Common myeloid progenitor, CD34-positive (primary cell): Measurements from ENCODE around the gene MPHOSPH6.

ENCODE experiments used
- CTCF ChIA-PET: fragments of 350-600 bp; sonication (Branson Sonifier 250); formaldehyde crosslinking; loops from one replicate; lab custom pipeline; 2021; ENCODE audit warnings: antibody characterized with exemption; lab: Charles Lee
- POLR2A ChIA-PET: fragments of 350-600 bp; sonication (Branson Sonifier 250); formaldehyde crosslinking; loops from one replicate; lab custom pipeline; 2021; ENCODE audit warnings: antibody characterized with exemption; lab: Charles Lee
- DNase-seq, 3 donors: peaks; one replicate each; pipeline versions ENCODE4 v3.0.0 to v3.0.0-alpha.2; 2013
- H3K27ac ChIP-seq, 2 experiments: 1 replicate in 1 of 2; 2 replicates in 1 of 2; pipeline ENCODE4 v1.7.0; 2013; ENCODE audit warnings: inconsistent platforms in 2 of 2, low read length in 2 of 2, mild to moderate bottlenecking in 2 of 2, low read depth in 1 of 2, moderate library complexity in 1 of 2; ENCODE audit not compliant: severe bottlenecking in 2 of 2, insufficient read depth in 1 of 2, poor library complexity in 1 of 2
- H3K27me3 ChIP-seq, 5 experiments: replicated peaks in 2 of 5; 1 replicate in 3 of 5; 2 replicates in 2 of 5; pipeline versions ENCODE4 v1.6.1 to v1.7.0; 2013; ENCODE audit warnings: low read length in 4 of 5, mild to moderate bottlenecking in 2 of 5, moderate library complexity in 2 of 5, inconsistent platforms in 1 of 5; ENCODE audit not compliant: insufficient read depth in 5 of 5, control insufficient read depth in 4 of 5
- H3K36me3 ChIP-seq, 4 experiments: 1 replicate in 2 of 4; 2 replicates in 2 of 4; pipeline versions ENCODE4 v1.6.1 to v1.7.0; 2013; ENCODE audit warnings: low read length in 3 of 4, control low read depth in 1 of 4, mild to moderate bottlenecking in 1 of 4; ENCODE audit not compliant: control insufficient read depth in 4 of 4, insufficient read depth in 4 of 4
- H3K4me1 ChIP-seq, 4 experiments: 1 replicate in 3 of 4; 2 replicates in 1 of 4; pipeline versions ENCODE4 v1.6.1 to v1.7.1; 2013; ENCODE audit warnings: low read length in 3 of 4, mild to moderate bottlenecking in 3 of 4, control low read depth in 1 of 4, inconsistent platforms in 1 of 4, moderate library complexity in 1 of 4; ENCODE audit not compliant: control insufficient read depth in 4 of 4, insufficient read depth in 4 of 4; ENCODE audit errors: control extremely low read depth in 1 of 4
- H3K4me3 ChIP-seq, 7 experiments: 1 replicate in 4 of 7; 2 replicates in 3 of 7; pipeline versions ENCODE4 v1.5.1 to v1.7.0; 2013; ENCODE audit warnings: mild to moderate bottlenecking in 7 of 7, low read length in 6 of 7, moderate library complexity in 6 of 7, inconsistent platforms in 2 of 7, low read depth in 2 of 7, control low read depth in 1 of 7; ENCODE audit not compliant: insufficient read depth in 4 of 7, control insufficient read depth in 1 of 7; ENCODE audit errors: extremely low read depth in 1 of 7
- H3K9me3 ChIP-seq, 5 experiments: 1 replicate in 4 of 5; 2 replicates in 1 of 5; pipeline versions ENCODE4 v1.6.1 to v1.7.1; 2013; ENCODE audit warnings: low read length in 4 of 5, mild to moderate bottlenecking in 2 of 5, inconsistent platforms in 1 of 5, low read depth in 1 of 5, moderate library complexity in 1 of 5; ENCODE audit not compliant: control insufficient read depth in 4 of 5, insufficient read depth in 2 of 5; ENCODE audit errors: control extremely low read depth in 1 of 5
- WGBS: methylation state at CpG from one replicate; pipeline ENCODE4 v1.1.5; 2013; ENCODE audit not compliant: insufficient coverage; 5-methylcytosine and 5-hydroxymethylcytosine counted together

The MPHOSPH6 gene

DNA sequence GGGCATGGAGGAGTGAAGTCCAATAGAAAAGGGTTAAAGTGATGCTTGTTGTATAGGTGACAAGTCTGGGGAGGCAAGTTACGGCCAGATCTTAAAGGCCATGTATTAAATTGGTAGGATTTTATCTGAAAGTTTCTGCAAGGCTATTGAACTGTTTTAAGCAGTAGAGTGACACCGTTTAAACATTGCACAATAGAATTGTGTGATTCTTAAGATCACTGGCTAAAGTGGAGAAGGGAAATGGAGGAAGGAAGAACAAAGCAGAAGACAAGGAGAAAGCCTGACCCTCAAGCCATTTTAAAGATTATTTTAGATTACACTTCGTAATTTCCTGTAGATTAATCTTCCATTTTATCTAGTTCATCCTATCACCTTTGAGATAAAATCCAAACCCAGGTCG, 5.6 kb upstream of the MPHOSPH6 start:
- no peak for DNase-seq
- 80% methylated on average over 4 of the region's 4 CpGs for WGBS
- ChIA-PET CTCF (no interaction called here), POLR2A (no interaction called here)
- Histone ChIP-seq H3K36me3 (no peaks in the 10 kb centered on the region), H3K27ac (no peak overlapping the region), H3K9me3 (no peaks in the 10 kb centered on the region), H3K27me3 (peaks cover 9 to 34% (median 24%) of the 10 kb centered on the region in 5 experiments), H3K4me3 (no peak overlapping the region), H3K4me1 (peaks cover 0 to 1% (median under 1%) of the 10 kb centered on the region in 4 experiments)

DNA sequence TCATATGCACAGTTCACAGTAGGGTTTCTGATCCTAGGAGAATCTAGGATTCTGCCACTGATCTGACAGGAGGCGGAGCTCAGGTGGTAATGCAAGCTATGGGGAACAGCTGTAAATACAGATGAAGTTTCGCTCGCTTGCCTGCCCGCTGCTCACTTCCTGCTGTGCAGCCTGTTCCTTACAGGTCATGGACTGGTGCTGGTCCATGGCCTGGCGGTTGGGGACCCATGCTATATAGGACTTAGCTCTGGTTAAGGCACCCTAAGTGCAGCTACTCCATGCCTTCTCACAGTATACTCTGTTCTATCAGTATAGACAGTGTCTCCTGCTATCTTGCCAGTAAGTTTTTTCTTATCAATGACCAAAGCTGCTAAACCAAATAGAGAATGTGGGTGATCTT, 2.4 kb downstream of the MPHOSPH6 start:
- Histone ChIP-seq H3K27ac (no peak overlapping the region), H3K4me1 (peaks cover 7 to 15% (median 11%) of the 10 kb centered on the region in 4 experiments), H3K36me3 (peaks cover 17 to 44% (median 36%) of the 10 kb centered on the region in 4 experiments), H3K9me3 (peaks cover 0 to 9% (median 0%) of the 10 kb centered on the region in 5 experiments), H3K27me3 (peaks cover 4 to 21% (median 10%) of the 10 kb centered on the region in 5 experiments), H3K4me3 (no peak overlapping the region)
- ChIA-PET CTCF (no interaction called here), POLR2A (no interaction called here)
- no peak for DNase-seq
- 95% methylated on average over 5 of the region's 5 CpGs for WGBS

DNA sequence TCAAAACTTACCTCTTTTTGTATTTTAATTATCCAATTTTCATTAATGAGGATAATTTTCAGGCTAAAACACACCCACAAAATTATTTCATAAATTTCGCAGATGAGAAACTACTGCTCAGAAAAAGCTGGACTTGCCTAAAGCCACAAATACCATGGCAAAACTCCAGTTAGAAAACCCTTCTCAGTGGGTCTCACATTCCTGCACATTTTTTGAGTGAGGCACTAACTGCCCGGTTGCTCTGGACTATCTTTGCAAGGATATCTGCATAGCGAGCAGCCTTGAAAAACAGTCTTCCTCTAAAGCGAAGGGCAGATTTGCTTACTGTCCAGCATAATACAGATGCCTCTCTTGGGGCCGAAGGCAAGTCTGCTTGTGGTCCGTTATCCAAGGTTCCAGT, 9.8 kb downstream of the MPHOSPH6 start:
- H3K4me3 ChIP-seq, result no peak overlapping the region
- peaks cover 0 to 5% (median 0%) of the 10 kb centered on the region in 4 experiments for H3K4me1 ChIP-seq
- WGBS, result 88% methylated on average over 6 of the region's 6 CpGs
- DNase-seq, result no peak
- CTCF ChIA-PET, result interaction anchor here (1.1 kb wide), 1 partner anchor 10 kb away, joined by 3 read pairs; the partner anchor contains the start of gene MPHOSPH6
- H3K27ac ChIP-seq, result no peak overlapping the region
- POLR2A ChIA-PET, result no interaction called here
- H3K9me3 ChIP-seq, result peaks cover 0 to under 1% (median 0%) of the 10 kb centered on the region in 5 experiments
- H3K36me3 ChIP-seq, result peaks cover 25 to 66% (median 42%) of the 10 kb centered on the region in 4 experiments
- H3K27me3 ChIP-seq, result no peaks in the 10 kb centered on the region

DNA sequence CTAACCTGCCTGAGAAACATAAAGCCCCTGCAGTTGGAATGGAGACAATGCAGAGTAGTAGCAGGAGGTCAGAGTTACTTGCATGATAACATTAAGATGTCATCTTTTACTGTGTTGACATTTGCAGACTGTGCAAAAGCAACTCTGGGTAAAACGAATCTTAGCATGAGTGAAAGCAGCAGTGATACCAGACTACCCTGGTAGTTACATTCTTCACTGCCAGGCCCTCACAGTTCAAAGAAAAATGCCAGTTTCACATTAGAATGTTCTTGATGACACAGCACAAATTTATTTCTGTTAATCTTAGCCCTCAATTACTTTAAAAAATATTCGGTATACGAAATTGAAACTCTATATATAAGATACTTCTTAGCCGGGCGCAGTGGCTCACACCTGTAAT, 12.2 kb downstream of the MPHOSPH6 start:
- DNase-seq, result peak in 1 of 3 donors; percentile 24
- Histone ChIP-seq H3K27me3 (no peaks in the 10 kb centered on the region), H3K36me3 (peaks cover 19 to 65% (median 40%) of the 10 kb centered on the region in 4 experiments), H3K9me3 (peaks cover 0 to 15% (median 2%) of the 10 kb centered on the region in 5 experiments), H3K27ac (no peak overlapping the region), H3K4me1 (peaks cover 0 to 14% (median 5%) of the 10 kb centered on the region in 4 experiments), H3K4me3 (no peak overlapping the region)
- 67% methylated on average over 1 of the region's 5 CpGs for WGBS
- POLR2A ChIA-PET, result no interaction called here
- CTCF ChIA-PET, result no interaction called here

DNA sequence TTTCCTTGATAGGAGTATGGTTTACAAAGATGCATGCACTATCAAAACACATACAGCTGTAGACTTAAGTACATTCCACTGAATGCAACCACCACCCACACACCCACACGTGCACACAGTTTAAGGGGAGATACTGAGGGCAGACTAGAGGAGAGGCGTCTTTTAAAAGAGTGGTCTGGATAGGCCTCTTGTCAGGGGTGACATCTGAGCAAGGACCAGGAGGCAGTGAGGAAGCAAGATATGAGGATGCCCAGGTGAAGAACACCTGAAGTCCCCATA, 12.6 kb downstream of the MPHOSPH6 start:
- H3K36me3 ChIP-seq, result peaks cover 16 to 63% (median 38%) of the 10 kb centered on the region in 4 experiments
- CTCF ChIA-PET, result no interaction called here
- H3K4me3 ChIP-seq, result no peak overlapping the region
- POLR2A ChIA-PET, result no interaction called here
- H3K27me3 ChIP-seq, result no peaks in the 10 kb centered on the region
- H3K27ac ChIP-seq, result no peak overlapping the region
- peaks cover 0 to 16% (median 6%) of the 10 kb centered on the region in 4 experiments for H3K4me1 ChIP-seq
- 89% methylated on average over 1 of the region's 2 CpGs for WGBS
- peaks cover 0 to 15% (median 2%) of the 10 kb centered on the region in 5 experiments for H3K9me3 ChIP-seq
- no peak for DNase-seq

DNA sequence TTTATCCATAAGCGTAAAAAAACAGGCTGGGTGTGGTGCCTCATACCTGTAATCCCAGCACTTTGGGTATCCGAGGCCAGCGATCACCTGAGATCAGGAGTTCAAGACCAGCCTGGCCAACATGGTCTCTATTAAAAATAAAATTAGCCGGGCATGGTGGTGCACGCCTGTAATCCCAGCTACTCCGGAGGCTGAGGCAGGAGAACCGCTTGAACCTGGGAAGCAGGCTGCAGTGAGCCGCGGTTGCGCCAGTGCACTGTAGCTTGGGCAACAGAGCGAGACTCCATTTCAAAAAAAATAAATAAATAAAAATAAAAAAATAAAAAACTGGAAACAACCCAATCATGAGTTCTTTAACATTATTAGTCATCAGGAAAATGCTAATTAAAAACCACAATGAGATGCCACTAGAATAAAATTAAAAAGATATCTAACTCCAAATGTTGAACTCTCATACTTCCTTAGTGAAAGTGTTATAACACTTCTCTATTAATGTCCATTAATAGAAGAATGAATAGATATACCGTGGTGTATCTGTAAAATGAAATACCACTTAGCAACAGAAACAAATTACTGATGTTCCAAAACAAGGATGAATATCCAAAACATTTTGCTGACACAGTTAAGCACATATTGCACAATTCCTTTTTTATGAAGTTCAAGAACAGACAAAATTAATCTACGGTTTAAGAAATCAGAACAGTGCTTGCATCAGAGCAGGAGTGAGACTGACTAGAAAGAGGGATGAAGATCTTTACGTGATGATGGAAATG, 13.1 kb downstream of the MPHOSPH6 start:
- ChIA-PET POLR2A (no interaction called here), CTCF (interaction anchor here (0.6 kb wide), 1 partner anchor 18 kb away, joined by 3 read pairs; no protein-coding TSS in a partner anchor)
- Histone ChIP-seq H3K27me3 (no peaks in the 10 kb centered on the region), H3K9me3 (peaks cover 0 to 15% (median 2%) of the 10 kb centered on the region in 5 experiments), H3K36me3 (peaks cover 15 to 62% (median 33%) of the 10 kb centered on the region in 4 experiments), H3K4me1 (peaks cover 0 to 20% (median 7%) of the 10 kb centered on the region in 4 experiments), H3K27ac (no peak overlapping the region), H3K4me3 (no peak overlapping the region)
- WGBS, result 100% methylated on average over 5 of the region's 14 CpGs
- no peak for DNase-seq

DNA sequence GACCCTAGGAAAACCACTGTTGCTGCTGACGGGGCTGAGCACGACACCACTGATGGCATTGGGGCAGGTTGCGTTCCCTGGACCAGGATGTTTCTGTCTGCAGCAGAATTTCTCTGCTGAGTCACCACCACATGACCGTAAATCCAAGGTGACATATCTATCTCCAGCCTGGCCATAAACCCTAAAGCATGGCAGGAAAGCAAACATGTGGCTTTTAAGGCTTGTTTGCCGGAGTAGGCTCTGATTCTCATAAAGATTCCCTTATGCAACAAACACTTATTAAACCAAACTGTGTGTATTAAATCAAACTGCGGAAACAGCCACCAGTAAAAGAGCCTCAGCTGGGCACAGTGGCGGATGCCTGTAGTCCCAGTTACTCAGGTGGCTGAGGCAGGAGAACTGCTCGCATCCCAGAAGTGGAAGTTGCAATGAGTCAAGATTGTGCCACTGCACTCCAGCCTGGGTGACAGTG, 17.3 kb downstream of the MPHOSPH6 start:
- POLR2A ChIA-PET, result no interaction called here
- H3K9me3 ChIP-seq, result peaks cover 0 to 15% (median 2%) of the 10 kb centered on the region in 5 experiments
- peaks cover 0 to 24% (median 7%) of the 10 kb centered on the region in 4 experiments for H3K4me1 ChIP-seq
- peak; percentile 83 to 95 (median 92) for DNase-seq
- no peak overlapping the region for H3K27ac ChIP-seq
- 56% methylated on average over 6 of the region's 8 CpGs for WGBS
- peaks cover 3 to 55% (median 23%) of the 10 kb centered on the region in 4 experiments for H3K36me3 ChIP-seq
- CTCF ChIA-PET, result interaction anchor here (1.1 to 2.3 kb wide), 2 partner anchors 14 to 20 kb away, joined by 3 to 4 read pairs; no protein-coding TSS in a partner anchor
- H3K4me3 ChIP-seq, result peak overlapping the region in 1 of 7 experiments; percentile 37
- no peaks in the 10 kb centered on the region for H3K27me3 ChIP-seq
